GM21786 (cell line): ENCODE data around the gene LAMP5.

Experiments
- ATAC-seq: cut with Tn5 transposase; IDR thresholded peaks from one replicate; pipeline ENCODE4 v1.9.1; 2021; ENCODE audit not compliant: unreplicated experiment

Gene LAMP5

GRCh38 chr20:9499126-9499899, 15.1 kb upstream of the LAMP5 start:
- ATAC-seq = no peak

DNA sequence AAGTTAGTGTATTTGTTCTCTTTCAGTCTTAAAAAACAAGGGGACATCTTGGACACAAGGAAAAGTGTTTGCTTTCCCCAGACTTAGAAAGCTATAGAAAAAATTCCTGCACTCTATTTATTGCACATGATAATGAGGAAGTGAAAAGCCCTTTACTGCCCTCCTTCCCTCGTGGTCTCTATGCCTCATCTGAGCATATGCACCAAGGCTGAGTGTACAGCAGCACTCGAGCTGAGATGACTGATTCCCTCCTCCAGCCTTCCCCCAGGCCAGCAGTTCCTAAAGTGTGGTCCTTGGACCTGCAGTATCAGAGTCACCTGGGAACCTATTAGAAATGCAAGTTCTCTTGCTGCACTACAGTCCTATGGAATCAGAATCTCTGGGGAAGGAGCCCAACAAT, 14.3 kb upstream of the LAMP5 start:
- peak; percentile 47 for ATAC-seq

DNA sequence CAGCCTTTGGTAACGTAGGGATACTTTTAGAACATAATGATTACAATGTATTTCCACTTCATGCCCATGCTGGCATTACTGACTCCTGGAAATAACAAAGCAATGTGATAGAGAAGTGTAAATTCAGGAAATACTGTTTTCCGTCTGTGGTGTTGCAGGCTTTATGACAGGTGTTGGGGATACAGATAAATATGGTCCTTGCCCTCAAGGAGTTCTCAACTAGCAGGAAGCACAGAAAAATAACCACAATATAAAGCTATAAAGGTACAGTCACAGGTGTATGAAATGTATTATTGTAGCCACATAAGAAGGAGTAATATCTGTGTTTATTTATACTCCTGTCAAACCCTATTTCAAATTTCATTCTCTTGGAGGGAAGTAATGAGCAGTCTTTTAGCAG, 12.9 kb upstream of the LAMP5 start:
- ATAC-seq = no peak

DNA sequence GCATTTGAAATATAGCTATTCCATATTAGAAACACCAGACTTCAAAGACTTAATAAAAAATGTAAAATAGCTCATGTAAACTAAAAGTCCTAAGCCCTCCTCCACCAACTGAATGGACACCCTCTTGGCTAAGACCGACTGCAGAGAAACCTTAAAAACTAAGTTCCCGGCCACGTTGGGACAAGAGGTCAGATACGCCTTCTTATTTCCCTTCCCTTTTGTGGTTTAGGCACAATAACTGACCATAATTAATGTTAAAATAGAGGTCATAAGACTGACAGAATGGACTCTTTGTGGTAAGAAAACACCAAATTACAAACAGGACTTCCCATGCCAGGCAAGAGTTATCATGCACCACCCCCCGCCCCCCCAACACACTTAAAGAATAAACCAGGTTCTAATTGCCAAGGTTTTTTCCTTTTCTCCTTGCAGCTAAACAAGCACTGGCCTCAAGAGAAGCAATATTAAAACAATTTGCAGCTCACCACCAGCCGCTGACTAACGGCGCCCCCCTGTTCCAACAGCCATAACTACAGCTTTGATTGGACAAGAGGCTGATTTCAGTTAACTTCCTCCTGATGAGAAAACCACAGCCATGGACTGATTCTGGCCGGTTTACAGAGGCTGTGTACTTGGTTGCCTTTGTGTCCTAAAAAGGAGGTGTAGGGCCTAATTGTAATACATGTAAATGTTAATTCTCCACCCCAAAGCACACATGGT, 10.7 kb upstream of the LAMP5 start:
- no peak for ATAC-seq

GRCh38 chr20:9506280-9506821, 8.0 kb upstream of the LAMP5 start:
- no peak for ATAC-seq

- no peak for ATAC-seq
Measured at GRCh38 chr20:9506964-9507369, 7.4 kb upstream of the LAMP5 start.

GRCh38 chr20:9507544-9508239, 6.7 kb upstream of the LAMP5 start:
- no peak for ATAC-seq

GRCh38 chr20:9508240-9508661, 6.1 kb upstream of the LAMP5 start:
- ATAC-seq = no peak

DNA sequence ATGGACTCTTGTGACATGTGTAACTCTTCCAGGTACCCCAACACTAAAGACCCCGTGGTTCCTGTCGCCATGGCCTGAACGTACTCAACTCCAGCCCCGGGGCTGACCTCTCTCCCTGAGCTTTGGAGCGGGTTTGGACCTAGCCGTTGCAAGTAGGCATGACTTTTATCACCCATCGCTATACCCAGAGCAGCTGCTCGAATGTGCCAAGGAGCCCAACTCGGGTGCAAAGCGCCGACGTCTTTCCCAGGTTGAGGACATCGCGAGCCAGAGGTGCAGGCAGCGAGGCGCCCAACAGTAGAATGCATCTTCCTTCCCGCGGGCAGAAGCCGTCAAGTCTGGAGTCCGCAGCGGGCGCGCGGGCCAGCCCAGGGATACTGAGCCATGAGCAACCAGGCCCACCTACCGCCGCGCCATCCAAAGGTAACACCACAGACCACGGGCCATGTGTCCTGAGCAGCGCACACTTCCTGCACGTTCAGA, 5.7 kb upstream of the LAMP5 start:
- ATAC-seq = no peak

GRCh38 chr20:9509246-9509645, 5.1 kb upstream of the LAMP5 start:
- ATAC-seq = no peak

DNA sequence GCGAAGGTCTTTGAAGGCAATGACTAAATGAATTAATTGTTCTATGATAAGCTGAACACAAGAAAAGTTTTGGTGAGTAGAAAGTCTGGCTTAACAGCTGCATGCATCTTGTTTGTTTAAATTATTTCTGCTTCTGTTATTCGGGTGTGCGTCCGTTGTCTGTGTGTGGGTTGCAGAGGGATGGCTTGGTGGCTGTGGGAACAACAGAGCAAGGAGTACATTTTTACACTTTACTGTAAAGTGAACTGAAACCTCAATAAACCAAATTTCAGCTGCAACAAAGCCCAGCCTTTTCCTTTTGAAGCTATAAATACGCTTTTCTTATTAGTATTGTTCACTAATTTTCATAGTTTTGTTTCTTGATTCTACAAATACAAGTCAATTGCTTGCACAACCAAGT, 3.5 kb upstream of the LAMP5 start:
- no peak for ATAC-seq

DNA sequence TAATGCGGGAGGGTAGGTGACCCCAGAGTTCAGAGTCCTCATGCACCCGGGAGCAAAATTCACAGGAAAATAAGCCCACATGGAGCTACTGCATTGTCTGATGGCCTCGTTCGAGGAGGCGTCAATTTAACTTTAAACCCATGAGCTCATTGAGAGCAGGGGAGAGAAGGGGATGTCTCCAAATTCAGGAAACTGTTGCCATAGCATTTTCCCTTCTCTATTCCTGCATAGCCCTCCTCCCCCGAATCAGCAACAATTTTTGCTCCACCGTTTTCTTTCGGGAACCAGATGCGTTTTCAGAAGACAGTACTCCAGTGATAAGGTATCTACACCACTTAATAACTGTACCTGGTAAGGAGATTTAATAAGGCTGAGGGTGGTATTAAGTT, 324 bp upstream of the LAMP5 start:
- no peak for ATAC-seq

DNA sequence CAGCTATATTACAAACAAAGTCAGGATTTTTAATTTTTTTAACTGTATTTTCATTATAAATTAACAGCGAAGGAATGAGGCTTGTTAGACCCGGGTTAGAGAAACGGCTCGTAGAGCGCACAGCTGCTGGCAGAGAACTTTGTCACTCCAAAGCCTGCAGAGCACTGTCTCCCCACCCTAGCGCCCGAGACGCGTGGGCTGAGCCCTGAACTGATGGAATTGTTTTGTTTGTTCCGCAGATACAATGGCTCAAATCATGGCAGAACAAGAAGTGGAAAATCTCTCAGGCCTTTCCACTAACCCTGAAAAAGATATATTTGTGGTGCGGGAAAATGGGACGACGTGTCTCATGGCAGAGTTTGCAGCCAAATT, 810 bp downstream of the LAMP5 start:
- no peak for ATAC-seq

DNA sequence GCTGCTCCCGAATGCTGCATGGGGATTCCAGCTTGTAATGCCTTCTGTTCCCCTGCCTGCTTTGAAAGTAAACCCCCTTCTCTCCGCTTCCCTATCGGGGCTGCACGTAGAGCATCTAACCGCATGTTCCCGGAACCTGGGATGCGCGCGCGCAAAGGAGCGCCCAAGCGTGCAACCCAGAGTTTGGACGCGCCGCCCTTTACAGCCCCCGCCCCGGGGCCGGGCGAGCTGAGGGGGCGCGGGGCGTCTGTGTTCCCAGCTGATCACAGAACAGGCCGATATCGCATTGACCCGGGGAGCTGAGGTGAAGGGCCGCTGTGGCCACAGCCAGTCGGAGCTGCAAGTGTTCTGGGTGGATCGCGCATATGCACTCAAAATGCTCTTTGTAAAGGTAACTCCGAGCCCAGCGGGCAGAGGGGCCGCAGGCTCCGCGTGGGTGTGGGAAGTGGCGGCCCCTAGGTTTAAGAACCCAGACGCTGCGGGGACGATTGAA, 1.4 kb downstream of the LAMP5 start:
- no peak for ATAC-seq

DNA sequence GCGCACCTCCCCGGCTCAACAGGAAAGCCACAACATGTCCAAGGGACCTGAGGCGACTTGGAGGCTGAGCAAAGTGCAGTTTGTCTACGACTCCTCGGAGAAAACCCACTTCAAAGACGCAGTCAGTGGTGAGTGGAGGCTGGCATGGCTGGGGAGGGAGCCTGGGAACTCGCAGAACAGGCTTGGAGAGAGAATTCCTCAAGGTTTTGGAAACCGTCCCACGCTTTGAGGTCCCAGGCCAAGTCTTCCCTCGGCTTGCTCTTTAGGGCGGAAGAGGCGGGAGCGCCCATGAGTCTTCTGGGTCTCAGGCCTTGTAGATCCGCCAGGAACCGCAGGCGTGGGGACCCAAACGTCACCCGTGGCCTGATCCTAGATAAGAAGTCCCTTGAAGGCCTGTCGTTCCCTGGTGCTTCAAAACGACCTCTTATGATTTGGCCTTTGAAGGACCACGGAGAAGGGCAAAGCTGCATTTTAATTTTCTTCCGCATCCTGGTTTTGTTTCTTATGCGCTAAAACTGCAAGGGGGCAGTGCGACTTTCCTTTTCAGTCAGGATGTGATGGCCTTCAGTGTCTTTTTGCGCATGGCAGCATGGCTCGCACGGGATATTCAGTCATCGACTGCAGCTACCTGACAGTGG, 2.0 kb downstream of the LAMP5 start:
- ATAC-seq = no peak

GRCh38 chr20:9517297-9518162, 3.1 kb downstream of the LAMP5 start:
- no peak for ATAC-seq

DNA sequence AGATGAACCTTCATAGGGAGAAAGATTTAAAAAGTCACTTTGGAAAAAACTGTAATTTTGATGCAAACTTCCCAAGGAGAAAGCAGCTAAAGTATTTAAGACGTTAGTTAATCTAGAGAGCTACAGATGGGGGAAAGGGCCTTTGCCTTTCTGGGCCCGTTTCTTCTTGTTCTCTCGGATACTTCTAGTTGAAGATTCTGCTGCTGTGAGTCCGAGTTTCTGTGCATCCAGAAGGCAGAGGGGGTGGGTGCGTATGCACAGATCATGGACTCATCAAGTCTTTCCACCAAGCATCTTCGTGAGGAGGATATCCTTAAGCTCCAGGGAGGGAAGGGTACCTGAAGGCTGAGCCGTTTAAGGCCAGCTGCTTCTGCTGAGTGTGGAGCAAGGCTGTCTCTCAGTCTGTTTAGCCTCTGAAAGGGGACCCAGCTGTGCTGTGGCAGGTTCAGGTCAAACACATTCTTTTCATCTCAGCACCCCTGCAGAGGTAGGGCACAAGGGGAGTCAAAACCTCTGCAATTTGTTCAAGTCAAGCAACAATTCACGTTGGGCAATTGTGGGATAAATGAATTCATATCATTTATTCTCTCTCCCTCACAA, 4.3 kb downstream of the LAMP5 start:
- ATAC-seq = no peak

DNA sequence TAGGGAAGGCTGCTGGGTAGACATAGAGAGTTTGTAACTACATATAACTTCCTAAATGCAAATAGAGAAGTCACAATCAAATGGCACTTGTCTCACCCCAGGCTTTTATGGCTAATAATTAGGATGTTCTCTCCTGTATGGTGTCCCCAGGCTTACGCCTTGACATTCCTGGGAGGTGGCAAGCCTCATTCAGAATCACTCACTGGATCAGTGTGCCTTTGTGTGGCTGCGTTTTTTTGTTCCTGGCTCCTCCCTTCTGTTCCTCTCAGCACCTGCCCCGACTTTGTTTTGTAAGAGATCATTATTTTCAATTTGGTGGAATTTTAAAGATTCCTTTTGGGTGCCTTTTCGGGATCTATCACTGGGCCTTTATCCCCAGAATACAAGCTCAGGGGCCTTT, 5.7 kb downstream of the LAMP5 start:
- no peak for ATAC-seq

DNA sequence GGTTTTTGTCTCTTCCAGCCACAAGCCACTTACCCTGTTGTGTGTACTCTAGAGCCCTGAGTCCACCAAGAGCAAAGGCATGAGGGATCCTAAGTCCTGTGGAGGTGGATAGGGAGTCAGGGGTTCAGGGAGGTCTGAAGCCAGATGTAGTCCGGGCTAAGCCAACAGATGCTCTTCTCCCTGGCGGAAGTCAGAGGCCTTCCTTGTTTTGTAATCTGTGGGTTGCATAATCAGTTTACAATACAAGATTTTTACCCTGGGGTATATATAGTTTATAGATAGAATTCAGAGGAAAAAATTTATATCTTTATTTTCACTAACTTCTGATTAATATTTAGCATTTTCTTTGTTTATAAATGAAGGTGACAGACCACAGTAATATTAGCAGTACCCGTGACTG, 9.2 kb downstream of the LAMP5 start:
- ATAC-seq = no peak

GRCh38 chr20:9531581-9531980, 17.2 kb downstream of the LAMP5 start:
- no peak for ATAC-seq
